GOT3 (cell line): ENCODE measurements around the gene FBXO45.
A peak's percentile ranks its signal among the peaks of the same experiment; 100 is the strongest.
"Not testable (repeated sequence)": the region's sequence is repeated elsewhere in the genome, so short reads cannot be mapped to it uniquely, and the experiment has no call there.

Experiments used
- DNase-seq: peaks from one replicate; lab custom pipeline; 2025; ENCODE audit warnings: mixed read lengths; lab: John Stamatoyannopoulos, UW

The FBXO45 gene

DNA sequence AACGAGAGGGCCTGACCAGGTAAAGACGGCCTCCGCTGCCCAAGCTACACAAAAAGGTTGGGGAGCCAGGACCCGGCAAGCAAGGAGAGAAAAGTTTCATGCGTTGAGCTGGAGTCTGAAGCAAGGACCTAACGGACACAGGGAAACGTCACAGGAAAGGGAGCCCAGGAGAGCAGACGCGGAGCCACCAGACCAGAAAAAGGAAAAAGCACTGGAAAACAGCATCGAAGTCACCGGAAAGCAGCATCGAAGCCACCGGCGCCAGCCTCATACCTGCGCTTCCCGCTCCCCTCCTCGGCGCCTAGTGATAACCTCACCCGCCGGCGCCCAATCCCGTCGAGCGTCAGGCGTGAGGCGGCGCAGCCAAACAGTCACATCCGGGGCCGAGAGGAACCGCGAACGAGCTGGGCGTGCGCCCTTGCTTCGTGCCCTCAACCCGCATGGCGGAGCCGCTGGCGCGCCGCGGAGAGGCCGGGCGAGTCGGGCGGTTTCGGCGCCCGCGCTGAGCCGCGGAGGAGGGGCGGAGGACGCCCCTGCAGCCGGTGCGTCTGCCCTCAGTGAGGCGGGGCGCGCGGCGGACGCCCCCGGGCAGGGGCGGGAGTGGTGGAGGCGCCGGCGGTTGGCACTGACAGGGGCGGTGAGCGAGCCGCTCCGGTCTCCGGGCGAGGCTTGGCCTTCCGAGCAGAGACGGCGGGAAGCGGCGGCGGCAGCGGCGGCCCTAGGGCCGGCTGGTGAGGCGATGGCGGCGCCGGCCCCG lies at the start of gene FBXO45, which contains the start of gene WDR53:
Gene FBXO45 (plus strand): TSS at position 415 of the 757 bp plus-strand sequence. CDS start 325 bp downstream, at position 740.
Gene WDR53 (minus strand): TSS at position 309 of the 757 bp plus-strand sequence. CDS start 7,079 bp downstream, outside the sequence.
- DNase-seq, result peak; percentile 89

- no peak for DNase-seq
Measured at GRCh38 chr3:196518966-196519717, 49.3 kb upstream of the FBXO45 start.

DNA sequence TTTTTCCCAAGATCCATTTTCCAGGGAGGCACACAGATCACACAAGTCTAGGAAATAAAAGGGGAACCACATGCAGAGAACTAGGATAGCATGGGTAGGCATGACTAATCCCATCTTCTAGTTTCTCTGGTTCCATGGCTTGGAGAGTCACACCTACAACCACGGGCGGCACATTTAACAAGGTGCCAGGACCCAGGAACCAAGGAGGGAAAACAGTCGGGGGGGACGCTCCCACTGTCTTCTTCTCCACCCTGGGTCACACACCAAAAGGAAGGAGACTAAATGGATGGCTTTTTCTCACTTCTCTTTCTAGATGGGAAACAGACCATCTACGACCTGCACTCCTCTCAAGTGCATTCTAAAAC lies 48.8 kb upstream of the FBXO45 start:
- DNase-seq, result no peak

DNA sequence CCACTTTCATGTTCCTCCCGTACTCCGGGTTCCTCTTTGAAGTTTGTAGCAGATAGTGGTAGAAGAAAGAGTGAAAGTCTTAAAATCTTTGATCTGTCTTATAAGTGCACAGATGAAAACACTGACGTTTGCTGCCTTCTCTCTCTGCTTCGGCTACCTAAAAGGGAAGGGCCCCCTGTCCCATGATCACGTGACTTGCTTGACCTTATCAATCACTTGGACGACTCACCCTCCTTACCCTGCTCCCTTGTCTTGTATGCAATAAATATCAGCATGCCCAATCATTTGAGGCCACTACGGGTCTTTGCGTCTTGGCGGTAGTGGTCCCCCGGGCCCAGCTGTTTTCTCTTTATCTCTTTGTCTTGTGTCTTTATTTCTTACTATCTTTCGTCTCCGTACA lies 47.2 kb upstream of the FBXO45 start:
- not testable (repeated sequence) for DNase-seq

DNA sequence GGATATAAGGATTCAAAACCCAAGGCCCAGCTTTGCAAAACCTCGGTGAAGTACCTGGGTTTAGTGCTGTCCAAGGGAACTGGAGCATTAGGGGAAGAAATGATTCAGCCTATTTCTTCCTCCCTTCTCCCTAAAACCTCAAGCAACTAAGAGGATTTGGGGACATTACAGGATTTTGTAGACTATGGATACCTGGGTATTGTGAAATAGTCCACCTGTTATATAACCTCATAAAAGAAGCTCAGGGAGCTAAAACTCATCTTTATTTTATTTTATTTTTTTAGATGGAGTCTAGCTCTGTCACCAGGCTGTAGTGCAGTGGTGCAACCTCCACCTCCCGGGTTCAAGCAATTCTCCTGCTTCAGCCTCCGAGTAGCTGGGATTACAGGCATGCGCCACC lies 44.6 kb upstream of the FBXO45 start:
- no peak for DNase-seq

DNA sequence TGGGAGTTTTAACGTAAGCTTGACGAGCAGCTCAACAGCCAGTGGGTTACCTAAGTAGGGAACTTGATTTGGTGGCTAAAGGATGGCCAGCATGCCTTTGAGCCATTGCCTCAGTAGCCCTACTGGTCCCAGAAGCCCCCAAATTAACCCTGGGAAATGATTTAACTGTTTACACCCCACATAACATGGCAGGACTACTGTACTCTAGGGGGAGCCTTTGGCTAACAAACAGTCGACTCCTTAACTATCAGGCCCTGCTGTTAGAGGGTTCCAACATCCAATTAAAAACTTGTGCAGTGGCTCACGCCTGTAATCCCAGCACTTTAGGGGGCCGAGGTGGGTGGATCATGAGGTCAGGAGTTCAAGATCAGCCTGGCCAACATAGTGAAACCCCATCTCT lies 43.9 kb upstream of the FBXO45 start:
- DNase-seq, result no peak

- no peak for DNase-seq
Measured at GRCh38 chr3:196525141-196525540, 43.3 kb upstream of the FBXO45 start.

- DNase-seq, result peak; percentile 60
Measured at GRCh38 chr3:196528639-196529233, 39.7 kb upstream of the FBXO45 start.

- no peak for DNase-seq
Measured at GRCh38 chr3:196531418-196531817, 37.0 kb upstream of the FBXO45 start.

- no peak for DNase-seq
Measured at GRCh38 chr3:196533260-196533681, 35.2 kb upstream of the FBXO45 start.

- no peak for DNase-seq
Measured at GRCh38 chr3:196537319-196537984, 31.0 kb upstream of the FBXO45 start.

- no peak for DNase-seq
Measured at GRCh38 chr3:196541684-196542445, 26.6 kb upstream of the FBXO45 start.

DNA sequence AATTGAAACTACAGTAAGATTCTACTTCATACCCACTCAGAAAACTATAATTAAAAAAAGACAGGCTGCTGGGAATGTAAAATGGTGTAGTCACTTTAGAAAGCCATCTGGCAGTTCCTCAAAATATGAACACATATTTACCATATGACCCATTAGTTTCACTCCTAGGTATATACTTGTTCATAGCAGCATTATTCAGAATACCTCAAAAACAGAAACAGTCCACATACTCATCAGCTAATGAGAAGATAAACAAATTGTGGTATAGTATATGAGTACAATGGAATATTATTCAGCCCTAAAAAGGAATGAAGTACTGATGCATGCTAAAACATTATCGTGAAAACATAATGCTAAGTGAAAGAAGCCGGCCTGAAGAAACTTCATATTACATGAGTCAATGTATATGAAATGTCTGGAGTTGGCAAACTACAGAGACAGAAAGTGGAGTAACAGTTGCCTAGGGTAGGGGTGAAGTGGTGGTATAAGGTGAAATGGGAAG lies 23.9 kb upstream of the FBXO45 start:
- DNase-seq, result no peak

- no peak for DNase-seq
Measured at GRCh38 chr3:196546537-196546936, 21.9 kb upstream of the FBXO45 start.

DNA sequence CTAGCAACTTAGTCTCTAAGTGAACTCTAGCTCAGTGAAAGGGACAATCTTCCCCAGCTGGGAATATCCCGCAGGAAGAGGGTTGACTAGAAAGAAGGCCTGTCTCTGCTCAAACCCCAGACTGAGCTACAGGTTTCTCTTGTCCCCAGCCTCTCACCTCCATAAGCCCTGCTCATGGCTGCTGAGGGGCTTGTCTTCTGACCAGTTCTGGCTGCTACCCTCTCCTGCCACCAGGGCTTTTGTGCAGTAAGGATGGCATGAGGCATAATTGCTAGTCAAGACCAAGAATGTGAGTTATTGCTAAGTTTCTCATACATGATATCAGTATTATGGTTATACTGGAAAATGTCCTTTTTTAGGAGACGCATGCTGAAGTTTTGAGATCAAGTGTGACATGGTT lies 21.4 kb upstream of the FBXO45 start:
- no peak for DNase-seq

DNA sequence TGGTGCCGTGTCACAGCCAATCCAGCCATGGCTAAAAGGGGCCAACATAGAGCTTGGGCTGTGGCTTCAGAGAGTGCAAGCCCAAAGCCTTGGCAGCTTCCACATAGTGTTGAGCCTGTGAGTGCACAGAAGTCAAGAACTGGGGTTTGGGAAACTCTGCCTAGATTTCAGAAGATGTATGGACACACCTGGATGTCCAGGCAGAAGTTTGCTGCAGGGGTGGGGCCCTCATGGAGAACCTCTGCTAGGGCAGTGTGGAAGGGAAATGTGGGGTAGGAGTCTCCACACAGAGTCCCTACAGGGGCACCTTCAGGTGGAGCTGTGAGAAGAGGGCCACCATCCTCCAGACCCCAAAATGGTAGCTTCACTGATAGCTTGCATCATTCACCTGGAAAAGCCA lies 19.1 kb upstream of the FBXO45 start:
- not testable (repeated sequence) for DNase-seq

GRCh38 chr3:196550172-196550571 lies 18.3 kb upstream of the FBXO45 start:
- not testable (repeated sequence) for DNase-seq

- no peak for DNase-seq
Measured at GRCh38 chr3:196552253-196552652, 16.2 kb upstream of the FBXO45 start.

- no peak for DNase-seq
Measured at GRCh38 chr3:196553551-196553950, 14.9 kb upstream of the FBXO45 start.

DNA sequence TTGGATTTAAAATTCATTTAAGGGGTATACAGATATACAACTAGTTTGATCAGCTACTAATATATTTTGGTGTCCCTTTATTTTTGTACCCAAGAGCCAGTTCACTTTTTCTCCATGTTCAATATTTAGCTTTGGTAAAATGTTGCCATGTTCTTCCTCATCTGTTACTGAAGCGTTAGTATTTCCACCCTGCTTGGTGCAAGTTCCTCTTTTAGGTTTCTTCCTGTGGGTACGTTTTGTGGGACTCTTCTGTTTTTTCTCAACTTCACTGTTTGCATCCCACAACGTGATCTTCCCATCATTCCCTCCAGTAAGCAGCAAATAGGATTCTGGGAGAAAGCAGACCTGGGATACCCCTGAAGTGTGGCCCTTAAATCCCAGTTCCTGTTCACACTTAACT lies 14.3 kb upstream of the FBXO45 start:
- no peak for DNase-seq

DNA sequence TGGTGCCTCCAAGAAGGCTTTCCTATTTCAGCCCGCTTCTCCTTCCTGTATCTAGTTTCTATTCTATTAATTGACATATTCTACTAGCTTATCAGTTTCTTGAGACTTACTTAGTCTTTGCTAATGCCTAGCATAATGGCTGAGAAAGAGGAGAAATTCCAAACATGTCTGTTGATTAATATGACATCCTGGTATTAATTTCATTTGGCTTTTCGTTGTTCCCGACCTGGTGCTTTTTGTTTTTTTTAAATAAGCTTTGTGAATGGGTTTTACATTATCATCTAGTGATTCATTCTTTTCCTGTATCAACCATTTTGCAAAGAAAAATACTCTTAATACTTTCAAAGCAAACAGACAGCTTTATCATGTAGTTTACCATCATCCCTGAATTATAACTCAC lies 13.2 kb upstream of the FBXO45 start:
- DNase-seq, result no peak
